ENCODE measurements around the gene BCAM.

Gene BCAM

DNA sequence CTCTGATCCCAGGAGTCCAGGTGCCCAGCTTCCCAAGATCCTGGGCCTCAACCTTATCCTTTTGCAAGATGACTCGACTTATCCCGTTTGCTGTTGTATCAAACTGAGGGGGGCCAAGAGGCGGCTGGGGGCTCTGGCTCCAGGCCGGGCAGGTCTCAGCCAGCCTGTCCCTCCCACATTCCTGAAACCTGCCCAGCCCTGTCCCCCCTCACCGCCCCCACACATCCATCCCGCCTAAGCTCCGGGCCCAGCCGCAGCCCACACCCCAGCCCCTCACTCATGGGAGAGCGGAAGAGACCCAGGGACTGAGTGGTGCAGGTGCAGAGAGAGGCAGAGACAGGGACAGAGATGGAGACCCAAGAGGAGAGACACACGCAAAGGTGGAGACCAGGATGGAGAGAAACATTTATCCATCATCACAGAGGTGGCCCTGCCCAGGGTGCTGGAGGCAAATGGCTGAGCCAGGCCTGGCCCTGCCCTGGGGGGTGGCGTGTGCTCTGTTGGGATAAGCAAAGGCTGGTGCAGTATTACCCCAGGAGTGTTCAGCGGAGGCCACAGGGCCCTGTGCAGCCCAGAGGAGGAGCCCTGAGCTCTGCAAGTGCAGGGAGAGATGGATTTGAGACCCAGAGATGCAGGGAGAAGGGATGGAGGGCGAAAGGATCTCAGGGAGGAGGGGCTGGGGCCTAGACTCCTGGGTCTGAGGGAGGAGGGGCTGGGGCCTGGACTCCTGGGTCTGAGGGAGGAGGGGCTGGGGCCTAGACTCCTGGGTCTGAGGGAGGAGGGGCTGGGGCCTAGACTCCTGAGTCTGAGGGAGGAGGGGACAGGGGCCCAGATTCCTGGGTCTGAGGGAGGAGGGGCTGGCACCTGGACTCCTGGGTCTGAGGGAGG is 1.6 kb downstream of the BCAM start:
- Histone ChIP-seq H3F3A (ENCODE audit: control insufficient read depth, insufficient read depth) (no peaks in the 10 kb centered on the region), H3K79me2 (ENCODE audit: control insufficient read depth, low read length) (no peaks in the 10 kb centered on the region), H3K4me2 (ENCODE audit: low read length) (no peak overlapping the region), H3K4me1 (ENCODE audit: control insufficient read depth, low read length) (no peaks in the 10 kb centered on the region), H3K4me3 (ENCODE audit: low read length) (no peak overlapping the region), H3K36me3 (ENCODE audit: control insufficient read depth, low read length) (no peaks in the 10 kb centered on the region), H3K9me3 (ENCODE audit: control insufficient read depth, insufficient read depth, low read length) (no peaks in the 10 kb centered on the region), H3K9me2 (replicated peaks; ENCODE audit: control insufficient read depth, low read length) (no peaks in the 10 kb centered on the region), H3K27ac (ENCODE audit: low read depth, low read length) (no peak overlapping the region), H3K27me3 (ENCODE audit: control insufficient read depth, low read length) (peaks cover 4% of the 10 kb centered on the region; the same call in 1 of the 2 replicates), H4K20me1 (ENCODE audit: control insufficient read depth, insufficient read depth, low read depth, low read length) (no peaks in the 10 kb centered on the region)
- TF ChIP-seq, protein P1, sequence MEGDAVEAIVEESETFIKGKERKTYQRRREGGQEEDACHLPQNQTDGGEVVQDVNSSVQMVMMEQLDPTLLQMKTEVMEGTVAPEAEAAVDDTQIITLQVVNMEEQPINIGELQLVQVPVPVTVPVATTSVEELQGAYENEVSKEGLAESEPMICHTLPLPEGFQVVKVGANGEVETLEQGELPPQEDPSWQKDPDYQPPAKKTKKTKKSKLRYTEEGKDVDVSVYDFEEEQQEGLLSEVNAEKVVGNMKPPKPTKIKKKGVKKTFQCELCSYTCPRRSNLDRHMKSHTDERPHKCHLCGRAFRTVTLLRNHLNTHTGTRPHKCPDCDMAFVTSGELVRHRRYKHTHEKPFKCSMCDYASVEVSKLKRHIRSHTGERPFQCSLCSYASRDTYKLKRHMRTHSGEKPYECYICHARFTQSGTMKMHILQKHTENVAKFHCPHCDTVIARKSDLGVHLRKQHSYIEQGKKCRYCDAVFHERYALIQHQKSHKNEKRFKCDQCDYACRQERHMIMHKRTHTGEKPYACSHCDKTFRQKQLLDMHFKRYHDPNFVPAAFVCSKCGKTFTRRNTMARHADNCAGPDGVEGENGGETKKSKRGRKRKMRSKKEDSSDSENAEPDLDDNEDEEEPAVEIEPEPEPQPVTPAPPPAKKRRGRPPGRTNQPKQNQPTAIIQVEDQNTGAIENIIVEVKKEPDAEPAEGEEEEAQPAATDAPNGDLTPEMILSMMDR (IDR thresholded peaks at IDR 0.05; ENCODE audit: low read depth, low read length, poor library complexity, severe bottlenecking) = no peak
- no peak for TF ChIP-seq EZH2phosphoT487 (IDR thresholded peaks at IDR 0.05; ENCODE audit: borderline replicate concordance, low read length)

DNA sequence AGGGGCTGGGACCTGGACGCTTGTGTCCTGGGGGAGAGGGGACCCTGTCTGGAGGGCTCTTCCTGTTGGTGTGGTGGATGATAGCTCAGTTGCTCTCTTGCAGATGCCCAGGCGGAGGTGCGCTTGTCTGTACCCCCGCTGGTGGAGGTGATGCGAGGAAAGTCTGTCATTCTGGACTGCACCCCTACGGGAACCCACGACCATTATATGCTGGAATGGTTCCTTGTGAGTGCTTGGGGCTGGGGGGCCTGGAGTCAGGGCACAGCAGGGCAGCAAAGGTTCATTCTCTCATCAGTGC is 2.2 kb downstream of the BCAM start:
- TF ChIP-seq, protein P1 (IDR thresholded peaks at IDR 0.05; ENCODE audit: low read depth, low read length, poor library complexity, severe bottlenecking) = no peak
- no peak for TF ChIP-seq EZH2phosphoT487 (IDR thresholded peaks at IDR 0.05; ENCODE audit: borderline replicate concordance, low read length)
- no peaks in the 10 kb centered on the region for H3K9me2 ChIP-seq (replicated peaks; ENCODE audit: control insufficient read depth, low read length)
- H3K27me3 ChIP-seq (ENCODE audit: control insufficient read depth, low read length) = peaks cover 4% of the 10 kb centered on the region; the same call in 1 of the 2 replicates
- no peaks in the 10 kb centered on the region for H3K4me1 ChIP-seq (ENCODE audit: control insufficient read depth, low read length)
- no peaks in the 10 kb centered on the region for H3K79me2 ChIP-seq (ENCODE audit: control insufficient read depth, low read length)
- H4K20me1 ChIP-seq (ENCODE audit: control insufficient read depth, insufficient read depth, low read depth, low read length) = no peaks in the 10 kb centered on the region
- no peak overlapping the region for H3K27ac ChIP-seq (ENCODE audit: low read depth, low read length)
- no peak overlapping the region for H3K4me2 ChIP-seq (ENCODE audit: low read length)
- no peaks in the 10 kb centered on the region for H3F3A ChIP-seq (ENCODE audit: control insufficient read depth, insufficient read depth)
- no peak overlapping the region for H3K4me3 ChIP-seq (ENCODE audit: low read length)
- H3K9me3 ChIP-seq (ENCODE audit: control insufficient read depth, insufficient read depth, low read length) = no peaks in the 10 kb centered on the region
- no peaks in the 10 kb centered on the region for H3K36me3 ChIP-seq (ENCODE audit: control insufficient read depth, low read length)

DNA sequence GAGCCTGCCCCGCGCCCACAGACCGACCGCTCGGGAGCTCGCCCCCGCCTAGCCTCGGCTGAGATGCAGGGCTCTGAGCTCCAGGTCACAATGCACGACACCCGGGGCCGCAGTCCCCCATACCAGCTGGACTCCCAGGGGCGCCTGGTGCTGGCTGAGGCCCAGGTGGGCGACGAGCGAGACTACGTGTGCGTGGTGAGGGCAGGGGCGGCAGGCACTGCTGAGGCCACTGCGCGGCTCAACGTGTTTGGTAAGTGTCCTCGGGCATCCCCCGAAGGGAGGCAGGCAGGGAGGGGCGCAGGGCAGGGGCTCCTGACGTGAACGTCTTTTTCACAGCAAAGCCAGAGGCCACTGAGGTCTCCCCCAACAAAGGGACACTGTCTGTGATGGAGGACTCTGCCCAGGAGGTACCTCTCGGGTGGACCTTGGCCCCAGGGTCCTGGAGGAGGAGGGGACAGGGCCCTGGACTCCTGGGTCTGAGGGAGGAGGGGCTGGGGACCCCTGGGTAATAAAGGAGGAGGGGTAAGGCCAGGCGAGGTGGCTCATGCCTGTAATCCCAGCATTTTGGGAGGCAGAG is 3.3 kb downstream of the BCAM start:
- H3K27me3 ChIP-seq (ENCODE audit: control insufficient read depth, low read length) = peaks cover 4% of the 10 kb centered on the region; the same call in 1 of the 2 replicates
- H3K9me2 ChIP-seq (replicated peaks; ENCODE audit: control insufficient read depth, low read length) = no peaks in the 10 kb centered on the region
- TF ChIP-seq, protein P1 (IDR thresholded peaks at IDR 0.05; ENCODE audit: low read depth, low read length, poor library complexity, severe bottlenecking) = no peak
- TF ChIP-seq EZH2phosphoT487 (IDR thresholded peaks at IDR 0.05; ENCODE audit: borderline replicate concordance, low read length) = no peak
- no peaks in the 10 kb centered on the region for H3K4me1 ChIP-seq (ENCODE audit: control insufficient read depth, low read length)
- no peaks in the 10 kb centered on the region for H3K79me2 ChIP-seq (ENCODE audit: control insufficient read depth, low read length)
- no peaks in the 10 kb centered on the region for H3K9me3 ChIP-seq (ENCODE audit: control insufficient read depth, insufficient read depth, low read length)
- H3K4me3 ChIP-seq (ENCODE audit: low read length) = no peak overlapping the region
- H4K20me1 ChIP-seq (ENCODE audit: control insufficient read depth, insufficient read depth, low read depth, low read length) = no peaks in the 10 kb centered on the region
- no peaks in the 10 kb centered on the region for H3K36me3 ChIP-seq (ENCODE audit: control insufficient read depth, low read length)
- H3K4me2 ChIP-seq (ENCODE audit: low read length) = no peak overlapping the region
- no peak overlapping the region for H3K27ac ChIP-seq (ENCODE audit: low read depth, low read length)
- H3F3A ChIP-seq (ENCODE audit: control insufficient read depth, insufficient read depth) = no peaks in the 10 kb centered on the region
